HepG2 (cell line): ENCODE results near the gene MBD5.

Experiments
- CREB1 ChIP-seq, 2 experiments: fragments of 450-650 bp in 1 of 2; IDR thresholded peaks; 2 replicates each; pipeline ENCODE4 v1.6.1; 2016 to 2017; ENCODE audit warnings: control low read depth in 1 of 2, mild to moderate bottlenecking in 1 of 2, missing compliant biosample characterization in 1 of 2, missing genetic modification characterization in 1 of 2
- EED ChIP-seq: sonication (generic); formaldehyde crosslinking; IDR thresholded peaks from 2 replicates; pipeline ENCODE4 v1.5.0; 2020; ENCODE audit warnings: mild to moderate bottlenecking, missing genetic modification reagents
- HMG20B ChIP-seq: conservative IDR thresholded peaks from 2 replicates; pipeline ENCODE4 v1.6.1; 2016; ENCODE audit warnings: missing genetic modification reagents, missing compliant biosample characterization
- PRDM10 ChIP-seq: sonication (generic); formaldehyde crosslinking; IDR thresholded peaks from 2 replicates; pipeline ENCODE4 v1.4.0; 2020; ENCODE audit warnings: low read depth, missing genetic modification reagents
- RELA ChIP-seq: sonication (generic); formaldehyde crosslinking; IDR thresholded peaks from 2 replicates; pipeline ENCODE4 v1.4.0; 2020; ENCODE audit warnings: missing genetic modification reagents
- YY1 ChIP-seq: IDR thresholded peaks from 2 replicates; pipeline ENCODE4 v1.6.1; 2011; ENCODE audit warnings: low read length, low read depth, moderate library complexity, mild to moderate bottlenecking; ENCODE audit not compliant: insufficient read depth, insufficient replicate concordance
- ZBTB34 ChIP-seq: sonication (generic); formaldehyde crosslinking; IDR thresholded peaks from 2 replicates; pipeline ENCODE4 v1.8.0; 2022; ENCODE audit warnings: mild to moderate bottlenecking, missing genetic modification reagents
- ZFX ChIP-seq: sonication (generic); formaldehyde crosslinking; IDR thresholded peaks from 2 replicates; pipeline ENCODE4 v1.4.0; 2020; ENCODE audit warnings: mild to moderate bottlenecking, low read depth, missing genetic modification reagents, moderate library complexity
- ZNF17 ChIP-seq: sonication (generic); formaldehyde crosslinking; IDR thresholded peaks from 2 replicates; pipeline ENCODE4 v1.5.0; 2020; ENCODE audit warnings: mild to moderate bottlenecking, missing genetic modification reagents
- ZNF652 ChIP-seq: IDR thresholded peaks from 2 replicates; pipeline ENCODE4 v1.6.1; 2016; ENCODE audit warnings: low read depth, borderline replicate concordance

GRCh38 chr2:148023861-148024260, 3.0 kb downstream of the MBD5 start:
- TF ChIP-seq CREB1 (IDR thresholded peaks at IDR 0.05) (no peak), CREB1 (CRISPR knock-in tag; IDR thresholded peaks at IDR 0.05) (no peak), HMG20B (CRISPR knock-in tag) (no peak), RELA (CRISPR knock-in tag) (no peak), ZNF17 (CRISPR knock-in tag) (no peak), EED (CRISPR knock-in tag) (no peak), PRDM10 (CRISPR knock-in tag) (no peak), ZNF652 (no peak), ZFX (CRISPR knock-in tag) (no peak), YY1 (no peak), ZBTB34 (CRISPR knock-in tag) (no peak)
